GM12892 (cell line): ENCODE results near the gene KNTC1.

ENCODE experiments used
- POLR2A ChIP-seq: IDR thresholded peaks from 2 replicates; pipeline ENCODE4 v1.6.1; 2011; ENCODE audit warnings: low read depth, low read length, control low read depth
- POLR2AphosphoS5 ChIP-seq: IDR thresholded peaks from 2 replicates; pipeline ENCODE4 v1.6.1; 2011; ENCODE audit warnings: low read depth, low read length, control low read depth

DNA sequence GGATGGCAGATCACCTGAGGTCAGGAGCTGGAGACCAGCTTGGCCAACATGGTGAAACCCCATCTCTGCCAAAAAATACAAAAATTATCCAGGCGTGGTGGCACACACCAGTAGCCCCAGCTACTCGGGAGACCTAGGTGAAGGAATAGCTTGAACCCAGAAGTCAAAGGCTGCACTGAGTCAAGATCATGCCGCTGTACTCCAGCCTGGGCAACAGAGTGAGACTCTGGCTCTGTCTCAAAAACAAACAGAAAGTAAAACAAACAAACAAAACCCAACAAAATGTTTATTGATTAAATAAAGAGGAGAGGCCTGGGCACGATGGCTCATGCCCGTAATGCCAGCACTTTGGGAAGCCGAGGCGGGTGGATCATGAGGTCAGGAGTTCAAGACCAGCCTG lies 31.8 kb upstream of the KNTC1 start:
- TF ChIP-seq POLR2AphosphoS5 (no peak), POLR2A (no peak)
